ENCODE measurements around the gene TMEM128.

GRCh38 chr4:4277531-4277930, 29.5 kb upstream of the TMEM128 start:
- TF ChIP-seq CTCF (IDR thresholded peaks at IDR 0.05; ENCODE audit: low read depth, low read length) (no peak), POLR2A (IDR thresholded peaks at IDR 0.05; ENCODE audit: extremely low read depth, insufficient read length) (no peak)
